GM12878 (cell line): ENCODE measurements around the gene SLC52A3. TPM values are rescaled to one million over a fixed set of nuclear protein-coding genes. Genes with fewer than 3 reads are reported as not detected.

ENCODE experiments used
- ATAC-seq: fragments of 200-7000 bp; cut with Tn5 transposase; 3 replicates; pipeline ENCODE4 v1.9.1; 2020; ENCODE audit warnings: mild to moderate bottlenecking, moderate library complexity
- BruUV-seq: library from RNA; stranded (reverse); fragments of 400-500 nt; replicated peaks from 2 replicates; lab custom pipeline; 2021; lab: Mats Ljungman, UMichigan
- CTCF ChIA-PET: fragments of 300-600 bp; sonication (Branson Sonifier 250); formaldehyde crosslinking; extraction: SDS; loops from one replicate; lab custom pipeline; 2021; ENCODE audit warnings: inconsistent platforms; lab: Yijun Ruan, JAX
- POLR2A ChIA-PET: fragments of 350-600 bp; formaldehyde crosslinking; extraction: SDS; loops from one replicate; lab custom pipeline; 2021; ENCODE audit warnings: inconsistent platforms; lab: Charles Lee
- RAD21 ChIA-PET: fragments of 300-600 bp; sonication (Branson Sonifier 250); formaldehyde crosslinking; loops from one replicate; lab custom pipeline; 2023; ENCODE audit warnings: antibody characterized with exemption; ENCODE audit not compliant: unreplicated experiment; lab: Charles Lee
- SMC1A ChIA-PET: fragments of 300-600 bp; sonication (Branson Sonifier 250); formaldehyde crosslinking; loops from one replicate; lab custom pipeline; 2023; ENCODE audit not compliant: unreplicated experiment, uncharacterized antibody; lab: Charles Lee
- DNase-seq: peaks from one replicate; pipeline ENCODE4 v3.0.0-alpha.2; 2011; ENCODE audit warnings: low read depth, low spot score
- FAIRE-seq: peaks from 3 replicates; lab custom pipeline; 2011; peaks lifted over from hg19 to GRCh38; lab: Jason Lieb, UNC
- H2AFZ ChIP-seq: 2 replicates; pipeline ENCODE4 v1.6.0; 2011; ENCODE audit warnings: low read depth, low read length, control low read depth; ENCODE audit not compliant: control insufficient read depth
- H3K27ac ChIP-seq: 2 replicates; pipeline ENCODE4 v1.5.1; 2011; ENCODE audit warnings: control low read depth; ENCODE audit not compliant: control insufficient read depth, insufficient read depth
- H3K27me3 ChIP-seq, 2 experiments: replicated peaks in 1 of 2; 2 replicates each; pipeline versions ENCODE4 v1.6.0 to v1.6.1; 2011; ENCODE audit warnings: low read length in 1 of 2; ENCODE audit not compliant: control insufficient read depth in 2 of 2, insufficient read depth in 2 of 2
- H3K36me3 ChIP-seq, 2 experiments: 2 replicates each; pipeline ENCODE4 v1.5.1; 2011; ENCODE audit warnings: low read length in 1 of 2; ENCODE audit not compliant: control insufficient read depth in 2 of 2, insufficient read depth in 2 of 2
- H3K4me1 ChIP-seq: 2 replicates; pipeline ENCODE4 v1.6.1; 2011; ENCODE audit warnings: mild to moderate bottlenecking, low read length, moderate library complexity, mixed read lengths; ENCODE audit not compliant: control insufficient read depth, insufficient read depth
- H3K4me2 ChIP-seq: 2 replicates; pipeline ENCODE4 v1.6.0; 2011; ENCODE audit warnings: control low read depth; ENCODE audit not compliant: control insufficient read depth, insufficient read depth
- H3K4me3 ChIP-seq: fragments of 200-600 bp; sonication (generic); 2 replicates; pipeline ENCODE4 v1.5.1; 2016
- H3K79me2 ChIP-seq: 2 replicates; pipeline ENCODE4 v1.6.0; 2011; ENCODE audit warnings: low read length; ENCODE audit not compliant: control insufficient read depth, insufficient read depth
- H3K9ac ChIP-seq: 2 replicates; pipeline ENCODE4 v1.8.0; 2011; ENCODE audit warnings: low read length, control low read depth, mixed read lengths; ENCODE audit not compliant: control insufficient read depth, insufficient read depth
- H3K9me3 ChIP-seq: replicated peaks from 3 replicates; pipeline ENCODE4 v1.5.1; 2011; ENCODE audit warnings: mild to moderate bottlenecking, low read length; ENCODE audit not compliant: control insufficient read depth, insufficient read depth
- H4K20me1 ChIP-seq: 2 replicates; pipeline ENCODE4 v1.6.0; 2011; ENCODE audit not compliant: control insufficient read depth, insufficient read depth
- BCL11A ChIP-seq: IDR thresholded peaks from 2 replicates; pipeline ENCODE4 v1.6.1; 2011; ENCODE audit warnings: low read depth, low read length
- BRCA1 ChIP-seq: IDR thresholded peaks from 2 replicates; pipeline ENCODE4 v1.6.1; 2011; ENCODE audit warnings: low read depth, low read length, improper control_type of control experiment
- CHD4 ChIP-seq: fragments of 200-600 bp; sonication (generic); IDR thresholded peaks from 2 replicates; pipeline ENCODE4 v1.6.1; 2016; ENCODE audit warnings: mild to moderate bottlenecking
- EGR1 ChIP-seq, 2 experiments: IDR thresholded peaks; 1 replicate in 1 of 2; 2 replicates in 1 of 2; pipeline ENCODE4 v1.6.1; 2011 to 2012; ENCODE audit warnings: low read depth in 2 of 2, low read length in 2 of 2, borderline replicate concordance in 1 of 2, mild to moderate bottlenecking in 1 of 2, moderate library complexity in 1 of 2
- GABPA ChIP-seq: IDR thresholded peaks from 2 replicates; pipeline ENCODE4 v1.6.1; 2014; ENCODE audit warnings: antibody characterized with exemption, low read depth, mild to moderate bottlenecking, inconsistent platforms
- PAX8 ChIP-seq: fragments of 450-650 bp; IDR thresholded peaks from 2 replicates; pipeline ENCODE4 v1.6.1; 2017; ENCODE audit warnings: mild to moderate bottlenecking, moderate library complexity
- POU2F2 ChIP-seq: IDR thresholded peaks from 3 replicates; pipeline ENCODE4 v1.6.1; 2011; ENCODE audit warnings: low read depth, mild to moderate bottlenecking, low read length, borderline replicate concordance
- RCOR1 ChIP-seq: conservative IDR thresholded peaks from 2 replicates; pipeline ENCODE4 v1.6.1; 2012; ENCODE audit warnings: low read depth, low read length, improper control_type of control experiment
- ZBED1 ChIP-seq: IDR thresholded peaks from 2 replicates; pipeline ENCODE4 v1.6.1; 2016; ENCODE audit warnings: borderline replicate concordance
- ZNF24 ChIP-seq: fragments of 450-650 bp; IDR thresholded peaks from 2 replicates; pipeline ENCODE4 v1.6.1; 2017; ENCODE audit warnings: antibody characterized with exemption, mild to moderate bottlenecking
- ZNF274 ChIP-seq: IDR thresholded peaks from one replicate; pipeline ENCODE4 v1.8.0; 2011; ENCODE audit not compliant: insufficient read length, insufficient read depth
- WGBS: methylation state at CpG from one replicate; pipeline ENCODE4 v1.1.6; 2016; ENCODE audit warnings: low lambda C conversion rate; ENCODE audit not compliant: insufficient replicate concordance, insufficient coverage; ENCODE audit errors: missing lambda C conversion rate; 5-methylcytosine and 5-hydroxymethylcytosine counted together
- in situ Hi-C: fragments of 300-500 bp; cut with MboI; formaldehyde crosslinking; loops from 9 replicates; pipeline ENCODE4 v1.14.3; 2018; ENCODE audit warnings: mixed read lengths
- intact Hi-C: fragments of 100-400 bp; cut with micrococcal nuclease; formaldehyde crosslinking; loops from one replicate; pipeline ENCODE4 v1.14.2; 2022; ENCODE audit not compliant: unreplicated experiment
- polyA plus RNA-seq, 11 experiments: library from polyadenylated mRNA; depleted of rRNA in 4 of 11; unstranded in 6 of 11; stranded (reverse) in 5 of 11; fragments of >200 nt; fragmentation: Nextera tagmentation in 4 of 11; fragmentation: Illumina TruSeq in 1 of 11; extraction: Ambion mirVana in 4 of 11; extraction: Trizol in 1 of 11; gene quantifications; 1 replicate in 1 of 11; 2 replicates in 10 of 11; pipeline versions ENCODE4 v1.2.1 to v1.2.3, GENCODE V29; 2011 to 2016; ENCODE audit warnings: inconsistent platforms in 2 of 11, missing spikeins in 2 of 11, low read depth in 1 of 11
- total RNA-seq, 4 experiments: library from RNA; depleted of rRNA in 3 of 4; stranded (reverse); fragments of >200 nt in 3 of 4; fragmentation: Illumina TruSeq in 1 of 4; extraction: Trizol in 1 of 4; gene quantifications; 2 replicates each; pipeline versions ENCODE4 v1.2.1 to v1.2.3, GENCODE V29; 2013 to 2021
- TF ChIP-seq, protein P1 (sequence below): fragments of 450-650 bp; IDR thresholded peaks from 2 replicates; pipeline ENCODE4 v1.6.1; 2014; ENCODE audit warnings: mild to moderate bottlenecking

SLC52A3 gene
- total and polyA plus RNA-seq, 10 of the 15 experiments (the other 5 are each of a cell fraction or from before 2014, with no cell fraction given): not detected

DNA sequence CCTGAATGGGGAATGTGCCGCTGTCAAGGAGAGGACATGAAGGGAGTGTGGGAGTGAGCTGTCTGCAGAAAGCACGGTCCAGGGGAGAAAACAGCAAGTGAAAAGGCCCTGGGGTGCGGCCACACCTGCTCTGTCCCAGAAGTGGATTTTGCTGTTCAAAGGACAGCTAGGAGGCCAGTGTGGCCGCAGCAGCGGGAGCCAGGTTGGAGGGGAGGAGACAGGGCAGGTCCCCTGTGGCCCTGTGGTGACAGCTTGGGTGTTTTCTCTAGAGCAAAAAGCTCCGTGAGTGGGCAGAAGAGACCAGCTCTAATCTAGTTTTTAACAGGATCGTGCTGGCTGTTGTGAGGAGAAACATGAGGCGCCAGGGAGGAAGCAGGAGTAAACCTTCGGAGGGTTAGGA is 4.5 kb upstream of the SLC52A3 start (continued):
- TF ChIP-seq POU2F2 (no peak), BCL11A (no peak), GABPA (no peak)

DNA sequence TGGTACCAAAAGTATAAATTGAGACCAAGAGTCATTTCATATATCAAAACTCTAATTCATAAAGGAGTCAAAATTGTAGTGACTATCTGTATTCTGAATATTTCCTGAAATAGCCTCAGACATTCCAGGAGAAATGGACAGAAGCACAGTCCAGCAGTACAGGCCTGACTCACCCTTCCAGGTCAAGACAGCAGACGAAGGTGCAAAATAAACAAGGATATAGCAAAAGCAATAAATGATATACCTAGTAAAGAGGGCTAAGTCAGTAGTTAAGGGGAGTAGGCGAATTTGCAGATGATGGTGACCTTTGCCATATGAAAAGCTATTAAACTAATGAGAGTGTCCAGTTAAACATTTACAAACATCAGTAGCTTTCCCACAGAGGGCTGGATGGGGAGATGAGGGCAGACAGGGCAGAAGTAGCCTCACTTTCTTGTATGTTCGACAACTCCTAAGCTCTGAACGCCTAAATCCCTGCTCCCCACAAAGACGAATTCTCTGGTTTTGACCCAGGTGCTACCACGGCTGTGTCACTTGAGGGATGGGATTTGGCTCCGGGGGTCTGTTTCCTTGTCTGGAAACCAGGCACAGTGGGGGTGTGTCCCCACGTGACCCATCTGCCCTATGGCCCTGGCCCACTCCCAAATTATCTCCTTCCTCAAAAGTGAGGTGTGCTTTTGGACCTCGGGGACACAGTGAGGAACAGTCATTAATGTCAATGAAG is 3.6 kb upstream of the SLC52A3 start:
- POLR2A ChIA-PET: no interaction called here
- no peak overlapping the region for H3K9ac ChIP-seq

GRCh38 chr20:770691-771090 is 2.4 kb upstream of the SLC52A3 start:
- intact Hi-C loops: no loop called here
- CTCF ChIA-PET: no interaction called here

More for the DNA sequence above, 3.6 kb upstream of the SLC52A3 start:
- Histone ChIP-seq H4K20me1 (no peaks in the 10 kb centered on the region), H3K4me3 (no peak overlapping the region), H3K27ac (no peak overlapping the region), H3K4me1 (no peaks in the 10 kb centered on the region), H2AFZ (no peak overlapping the region), H3K4me2 (no peak overlapping the region), H3K36me3 (no peaks in the 10 kb centered on the region), H3K27me3 (peaks cover 0 to 1% of the 10 kb centered on the region in 2 experiments; a peak in 1 of 4 replicates), H3K9me3 (no peaks in the 10 kb centered on the region; the same call in 2 of the 3 replicates), H3K79me2 (no peaks in the 10 kb centered on the region)
- CTCF ChIA-PET: no interaction called here
- ATAC-seq: no peak
- 30% methylated on average over 9 of the region's 9 CpGs for WGBS
- intact Hi-C loops (no loop called here), in situ Hi-C loops (no loop called here)
- TF ChIP-seq EGR1 (IDR thresholded peaks at IDR 0.05; ENCODE audit: borderline replicate concordance in 1 of 2, low read depth in 2 of 2, low read length in 2 of 2) (no peak), RCOR1 (no peak), ZNF24 (no peak)
- no peak for DNase-seq
- no peak for FAIRE-seq
- BruUV-seq: no TSS peak
- SMC1A ChIA-PET: no interaction called here
- RAD21 ChIA-PET: no interaction called here

More at GRCh38 chr20:770691-771090, 2.4 kb upstream of the SLC52A3 start:
- FAIRE-seq (no peak), ATAC-seq (no peak)
- Histone ChIP-seq H3K4me2 (no peak overlapping the region), H3K9me3 (no peaks in the 10 kb centered on the region; the same call in 2 of the 3 replicates), H3K9ac (no peak overlapping the region), H3K4me1 (no peaks in the 10 kb centered on the region), H2AFZ (no peak overlapping the region), H3K36me3 (no peaks in the 10 kb centered on the region)
- POLR2A ChIA-PET: no interaction called here
- BruUV-seq: no TSS peak
- no peak for TF ChIP-seq PAX8
- no peak for TF ChIP-seq ZBED1
- no peak for TF ChIP-seq CHD4
- TF ChIP-seq ZNF274: no peak
- TF ChIP-seq, protein P1, sequence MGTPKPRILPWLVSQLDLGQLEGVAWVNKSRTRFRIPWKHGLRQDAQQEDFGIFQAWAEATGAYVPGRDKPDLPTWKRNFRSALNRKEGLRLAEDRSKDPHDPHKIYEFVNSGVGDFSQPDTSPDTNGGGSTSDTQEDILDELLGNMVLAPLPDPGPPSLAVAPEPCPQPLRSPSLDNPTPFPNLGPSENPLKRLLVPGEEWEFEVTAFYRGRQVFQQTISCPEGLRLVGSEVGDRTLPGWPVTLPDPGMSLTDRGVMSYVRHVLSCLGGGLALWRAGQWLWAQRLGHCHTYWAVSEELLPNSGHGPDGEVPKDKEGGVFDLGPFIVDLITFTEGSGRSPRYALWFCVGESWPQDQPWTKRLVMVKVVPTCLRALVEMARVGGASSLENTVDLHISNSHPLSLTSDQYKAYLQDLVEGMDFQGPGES: no peak
- no peak for TF ChIP-seq BRCA1
- TF ChIP-seq, all 136 proteins: peak for 0
- ChIA-PET RAD21 (no interaction called here), SMC1A (no interaction called here)
- Histone ChIP-seq H3K4me3 (no peak overlapping the region), H3K79me2 (no peaks in the 10 kb centered on the region), H3K27ac (no peak overlapping the region), H4K20me1 (no peaks in the 10 kb centered on the region), H3K27me3 (peaks cover 0 to 1% of the 10 kb centered on the region in 2 experiments; a peak in 1 of 4 replicates)
- WGBS: 44% methylated on average over 2 of the region's 2 CpGs
- no peak for DNase-seq
- in situ Hi-C loops: no loop called here
